Inflammatory macrophage treated with lipopolysaccharide for 4 hours (primary cell): Measurements from ENCODE around the gene SERINC2.
"Not testable (repeated sequence)": the region's sequence is repeated elsewhere in the genome, so short reads cannot be mapped to it uniquely, and the experiment has no call there.

Experiments used
- DNase-seq: peaks from one replicate; pipeline ENCODE4 v3.0.0-alpha.2; 2020

Gene SERINC2

GRCh38 chr1:31473508-31473907 is 60.5 kb downstream of the SERINC2 start:
- peak; percentile 12 for DNase-seq

GRCh38 chr1:31474567-31474966 is 61.6 kb downstream of the SERINC2 start:
- DNase-seq, result not testable (repeated sequence)

- peak; percentile 19 for DNase-seq
These were observed 64.2 kb downstream of the SERINC2 start for GRCh38 chr1:31476891-31477846.

- no peak for DNase-seq
These were observed 65.2 kb downstream of the SERINC2 start for GRCh38 chr1:31478167-31478566.

GRCh38 chr1:31479811-31480210 is 66.8 kb downstream of the SERINC2 start:
- peak; percentile 85 for DNase-seq

GRCh38 chr1:31480426-31480825 is 67.4 kb downstream of the SERINC2 start:
- DNase-seq, result not testable (repeated sequence)

- DNase-seq, result no peak
These were observed 69.5 kb downstream of the SERINC2 start for GRCh38 chr1:31482482-31483011.

GRCh38 chr1:31483012-31483946 is 70.3 kb downstream of the SERINC2 start:
- DNase-seq, result peak; percentile 98
